Chondrocyte (in vitro differentiated cells): ENCODE results near the gene KDM4C. TPM values are rescaled to one million over a fixed set of nuclear protein-coding genes. Genes with fewer than 3 reads are reported as not detected.
"Not testable (repeated sequence)": the region's sequence is repeated elsewhere in the genome, so short reads cannot be mapped to it uniquely, and the experiment has no call there.

Source experiments
- DNase-seq: peaks from one replicate; pipeline ENCODE4 v3.0.0; 2021; ENCODE audit warnings: mixed read lengths, low spot score
- H3K27ac Mint-ChIP-seq: one replicate; pipeline ENCODE4 v1.8.0; 2021; ENCODE audit warnings: mild to moderate bottlenecking, moderate library complexity, mixed read lengths; ENCODE audit not compliant: unreplicated experiment
- H3K27me3 Mint-ChIP-seq: 2 replicates; pipeline ENCODE4 v1.8.0; 2021; ENCODE audit warnings: low read depth, mixed read lengths
- H3K36me3 Mint-ChIP-seq: 2 replicates; pipeline ENCODE4 v1.8.0; 2021; ENCODE audit warnings: low read depth, mixed read lengths
- H3K4me1 Mint-ChIP-seq: 2 replicates; pipeline ENCODE4 v1.8.0; 2021; ENCODE audit warnings: low read depth, mild to moderate bottlenecking, mixed read lengths
- H3K4me3 Mint-ChIP-seq: one replicate; pipeline ENCODE4 v1.8.0; 2021; ENCODE audit warnings: mild to moderate bottlenecking, moderate library complexity, mixed read lengths; ENCODE audit not compliant: unreplicated experiment
- H3K9me3 Mint-ChIP-seq: 2 replicates; pipeline ENCODE4 v1.8.0; 2021; ENCODE audit warnings: low read depth, mixed read lengths
- CTCF ChIP-seq: fragments of 200-600 bp; sonication (generic); IDR thresholded peaks from 2 replicates; pipeline ENCODE4 v1.5.0; 2021; ENCODE audit warnings: antibody characterized with exemption, mild to moderate bottlenecking, moderate library complexity
- total RNA-seq: library from RNA; stranded (reverse); gene quantifications from 3 replicates; pipeline ENCODE4 v1.2.1, GENCODE V29; 2021

Gene KDM4C
- total RNA-seq, 1 donor from 2014 or later = 18.1 TPM

GRCh38 chr9:6764523-6764922 lies 6.8 kb downstream of the KDM4C start:
- no peak for DNase-seq
- Mint-ChIP-seq H3K27me3 (no peaks in the 10 kb centered on the region), H3K4me1 (peaks cover 25% of the 10 kb centered on the region), H3K36me3 (no peaks in the 10 kb centered on the region), H3K9me3 (peaks cover 4% of the 10 kb centered on the region), H3K4me3 (no peak overlapping the region), H3K27ac (no peak overlapping the region)
- TF ChIP-seq CTCF = no peak

GRCh38 chr9:6764950-6765349 lies 7.2 kb downstream of the KDM4C start:
- no peak overlapping the region for H3K4me3 Mint-ChIP-seq
- TF ChIP-seq CTCF = no peak
- peaks cover 4% of the 10 kb centered on the region for H3K9me3 Mint-ChIP-seq
- DNase-seq = no peak
- H3K36me3 Mint-ChIP-seq = no peaks in the 10 kb centered on the region
- peaks cover 22% of the 10 kb centered on the region for H3K4me1 Mint-ChIP-seq
- H3K27me3 Mint-ChIP-seq = no peaks in the 10 kb centered on the region
- H3K27ac Mint-ChIP-seq = no peak overlapping the region

- TF ChIP-seq CTCF = no peak
- DNase-seq = no peak
- H3K4me1 Mint-ChIP-seq = peaks cover 19% of the 10 kb centered on the region
- no peak overlapping the region for H3K27ac Mint-ChIP-seq
- no peak overlapping the region for H3K4me3 Mint-ChIP-seq
- H3K36me3 Mint-ChIP-seq = no peaks in the 10 kb centered on the region
- peaks cover 4% of the 10 kb centered on the region for H3K9me3 Mint-ChIP-seq
- no peaks in the 10 kb centered on the region for H3K27me3 Mint-ChIP-seq
Measured at GRCh38 chr9:6765396-6765795, 7.6 kb downstream of the KDM4C start.

- TF ChIP-seq CTCF = no peak
- no peaks in the 10 kb centered on the region for H3K36me3 Mint-ChIP-seq
- DNase-seq = no peak
- H3K4me3 Mint-ChIP-seq = no peak overlapping the region
- H3K4me1 Mint-ChIP-seq = peaks cover 19% of the 10 kb centered on the region
- H3K27ac Mint-ChIP-seq = no peak overlapping the region
- H3K9me3 Mint-ChIP-seq = peaks cover 4% of the 10 kb centered on the region
- H3K27me3 Mint-ChIP-seq = no peaks in the 10 kb centered on the region
Measured at GRCh38 chr9:6766606-6767005, 8.8 kb downstream of the KDM4C start.

- DNase-seq, H3K27ac Mint-ChIP-seq, H3K4me3 Mint-ChIP-seq, H3K9me3 Mint-ChIP-seq, H3K27me3 Mint-ChIP-seq, H3K36me3 Mint-ChIP-seq: not testable (repeated sequence)
- H3K4me1 Mint-ChIP-seq = peaks cover 19% of the 10 kb centered on the region
Measured at GRCh38 chr9:6768587-6768986, 10.8 kb downstream of the KDM4C start.

GRCh38 chr9:6771722-6772121 lies 13.9 kb downstream of the KDM4C start:
- Mint-ChIP-seq H3K4me1 (peaks cover 10% of the 10 kb centered on the region), H3K36me3 (no peaks in the 10 kb centered on the region), H3K9me3 (no peaks in the 10 kb centered on the region), H3K27me3 (no peaks in the 10 kb centered on the region), H3K4me3 (no peak overlapping the region), H3K27ac (no peak overlapping the region)
- DNase-seq = no peak
- TF ChIP-seq CTCF = no peak
